AG04450 (cell line): Measurements from ENCODE around the gene PPID. TPM values are rescaled to one million over a fixed set of nuclear protein-coding genes. Genes with fewer than 3 reads are reported as not detected.
"Not testable (repeated sequence)": the region's sequence is repeated elsewhere in the genome, so short reads cannot be mapped to it uniquely, and the experiment has no call there.

ENCODE experiments used
- CTCF ChIA-PET: fragments of 300-600, 350-600 bp; formaldehyde crosslinking; extraction: SDS; loops from one replicate; lab custom pipeline; 2022; ENCODE audit warnings: antibody characterized with exemption, inconsistent platforms; lab: Charles Lee
- POLR2A ChIA-PET: fragments of 350-600 bp; formaldehyde crosslinking; extraction: SDS; loops from one replicate; lab custom pipeline; 2021; ENCODE audit warnings: antibody characterized with exemption, inconsistent platforms; lab: Yijun Ruan, JAX
- DNase-seq: peaks from one replicate; pipeline ENCODE4 v3.0.0-alpha.2; 2011; ENCODE audit warnings: low read depth, low spot score
- H3K27ac ChIP-seq: one replicate; pipeline ENCODE4 v1.5.1; 2012; ENCODE audit warnings: low read depth, low read length, control low read depth
- H3K27me3 ChIP-seq: one replicate; pipeline ENCODE4 v1.6.0; 2012; ENCODE audit warnings: low read length; ENCODE audit not compliant: control insufficient read depth, insufficient read depth
- H3K4me3 ChIP-seq: 2 replicates; pipeline ENCODE4 v1.5.1; 2011; ENCODE audit warnings: mild to moderate bottlenecking, low read depth, low read length, control low read depth
- H3K9me3 ChIP-seq: 2 replicates; pipeline ENCODE4 v1.5.1; 2012; ENCODE audit warnings: low read length; ENCODE audit not compliant: control insufficient read depth, insufficient read depth
- CTCF ChIP-seq: IDR thresholded peaks from 2 replicates; pipeline ENCODE4 v1.5.1; 2011; ENCODE audit warnings: low read depth, low read length, control low read depth, inconsistent platforms
- polyA plus RNA-seq: library from polyadenylated mRNA; depleted of rRNA; stranded (reverse); fragments of >200 nt; gene quantifications from 2 replicates; pipeline ENCODE4 v1.2.3, GENCODE V29; 2011

Gene PPID
- polyA plus RNA-seq, 1 experiment = 22.9 TPM

- CTCF ChIA-PET = no interaction called here
- POLR2A ChIA-PET = interaction anchor here (0.7 kb wide), 1 partner anchor 57 kb away, joined by 4 read pairs; no protein-coding TSS in a partner anchor
- DNase-seq = no peak
Observed at GRCh38 chr4:158722291-158722916, 792 bp downstream of the PPID start.

DNA sequence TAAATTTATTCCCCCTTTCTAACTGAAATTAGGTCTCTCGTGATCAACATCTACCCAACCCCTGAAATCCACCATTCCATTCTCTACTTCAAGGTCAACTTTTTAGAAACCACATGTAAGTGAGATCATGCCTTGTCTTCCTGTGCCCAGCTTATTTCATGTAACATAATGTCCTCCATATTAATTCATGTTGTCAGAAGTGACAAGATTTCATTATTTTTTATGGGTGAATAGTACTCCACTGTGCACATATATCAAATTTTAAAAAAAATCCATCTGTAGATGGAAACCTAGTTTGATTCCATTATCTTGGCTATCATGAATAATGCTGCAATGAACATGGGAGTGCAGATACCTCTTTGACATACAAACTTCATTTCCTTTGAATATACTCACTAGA, 1.5 kb downstream of the PPID start:
- no peak for TF ChIP-seq CTCF
- no peak overlapping the region for H3K27ac ChIP-seq
- ChIA-PET CTCF (no interaction called here), POLR2A (no interaction called here)
- DNase-seq = no peak
- no peaks in the 10 kb centered on the region for H3K27me3 ChIP-seq
- H3K4me3 ChIP-seq = no peak overlapping the region
- no peaks in the 10 kb centered on the region for H3K9me3 ChIP-seq

More at GRCh38 chr4:158722291-158722916, 792 bp downstream of the PPID start:
- no peaks in the 10 kb centered on the region for H3K9me3 ChIP-seq
- H3K4me3 ChIP-seq = peak overlapping the region; percentile 89
- no peaks in the 10 kb centered on the region for H3K27me3 ChIP-seq
- H3K27ac ChIP-seq = peak overlapping the region; percentile 68
- no peak for TF ChIP-seq CTCF

- Histone ChIP-seq H3K9me3 (no peaks in the 10 kb centered on the region), H3K27ac (no peak overlapping the region), H3K4me3 (no peak overlapping the region), H3K27me3 (no peaks in the 10 kb centered on the region)
- no peak for TF ChIP-seq CTCF
- POLR2A ChIA-PET = no interaction called here
- DNase-seq = no peak
- CTCF ChIA-PET = interaction anchor here (0.5 to 1.5 kb wide), 4 partner anchors 136 to 576 kb away, joined by 3 to 4 read pairs (median 4); no protein-coding TSS in a partner anchor
Observed at GRCh38 chr4:158715802-158716201, 7.4 kb downstream of the PPID start.

- ChIA-PET CTCF (interaction anchor here (1.5 kb wide), 1 partner anchor 137 kb away, joined by 4 read pairs; no protein-coding TSS in a partner anchor), POLR2A (no interaction called here)
- no peak for DNase-seq
- no peak overlapping the region for H3K4me3 ChIP-seq
- no peaks in the 10 kb centered on the region for H3K27me3 ChIP-seq
- no peak for TF ChIP-seq CTCF
- no peaks in the 10 kb centered on the region for H3K9me3 ChIP-seq
- H3K27ac ChIP-seq = no peak overlapping the region
Observed at GRCh38 chr4:158714937-158715336, 8.3 kb downstream of the PPID start.

DNA sequence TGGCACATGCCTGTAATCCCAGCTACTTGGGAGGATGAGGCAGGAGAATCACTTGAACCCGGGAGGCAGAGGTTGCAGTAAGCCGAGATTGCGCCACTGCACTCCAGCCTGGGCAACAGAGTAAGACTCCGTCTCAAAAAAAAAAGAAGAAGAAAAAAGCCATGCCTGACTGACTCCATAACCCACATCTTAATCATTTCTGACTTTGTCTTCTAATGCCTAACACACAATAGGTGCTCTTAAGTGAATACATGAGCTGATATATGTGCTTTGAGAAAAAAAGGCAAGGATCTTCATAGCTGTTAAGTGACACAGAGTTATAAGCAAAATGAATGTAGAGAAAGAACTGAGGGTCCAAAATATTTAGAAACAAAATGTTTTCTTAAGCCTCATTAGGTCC, 10.6 kb downstream of the PPID start:
- CTCF ChIA-PET = interaction anchor here (1.3 to 4.5 kb wide), 2 partner anchors 74 to 139 kb away, joined by 4 to 31 read pairs; no protein-coding TSS in a partner anchor
- H3K9me3 ChIP-seq, H3K27me3 ChIP-seq, DNase-seq, H3K4me3 ChIP-seq, H3K27ac ChIP-seq, POLR2A ChIA-PET: not testable (repeated sequence)
